Measurements from ENCODE around the gene UQCR11.

DNA sequence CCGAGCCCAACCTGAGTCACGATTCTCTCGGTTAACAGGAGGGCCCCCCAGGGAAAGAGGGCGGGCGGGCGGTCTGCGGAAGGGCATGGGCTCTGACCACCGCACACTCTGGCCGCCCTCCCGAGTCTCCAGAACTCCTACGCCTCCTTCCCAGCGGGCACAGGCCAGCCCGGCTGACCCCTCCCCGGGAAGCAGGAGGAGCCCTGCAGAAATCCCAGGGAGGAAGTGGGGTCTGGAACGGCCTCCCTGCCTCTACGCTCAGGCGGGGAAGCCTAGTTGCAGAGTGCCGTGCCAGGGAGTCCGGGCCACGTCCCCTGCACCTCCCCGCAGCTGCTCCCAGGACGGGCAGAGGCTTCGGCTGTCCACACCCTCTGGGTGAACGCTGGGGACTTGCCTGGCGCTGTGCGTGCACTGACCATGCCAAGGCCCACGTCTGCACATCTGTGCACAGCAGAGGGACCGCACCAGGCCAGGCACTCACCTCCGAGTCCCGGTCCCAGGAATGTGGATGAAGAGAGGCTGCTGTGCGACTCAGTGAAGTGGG is 26.4 kb upstream of the UQCR11 start:
- TF ChIP-seq, protein P1, sequence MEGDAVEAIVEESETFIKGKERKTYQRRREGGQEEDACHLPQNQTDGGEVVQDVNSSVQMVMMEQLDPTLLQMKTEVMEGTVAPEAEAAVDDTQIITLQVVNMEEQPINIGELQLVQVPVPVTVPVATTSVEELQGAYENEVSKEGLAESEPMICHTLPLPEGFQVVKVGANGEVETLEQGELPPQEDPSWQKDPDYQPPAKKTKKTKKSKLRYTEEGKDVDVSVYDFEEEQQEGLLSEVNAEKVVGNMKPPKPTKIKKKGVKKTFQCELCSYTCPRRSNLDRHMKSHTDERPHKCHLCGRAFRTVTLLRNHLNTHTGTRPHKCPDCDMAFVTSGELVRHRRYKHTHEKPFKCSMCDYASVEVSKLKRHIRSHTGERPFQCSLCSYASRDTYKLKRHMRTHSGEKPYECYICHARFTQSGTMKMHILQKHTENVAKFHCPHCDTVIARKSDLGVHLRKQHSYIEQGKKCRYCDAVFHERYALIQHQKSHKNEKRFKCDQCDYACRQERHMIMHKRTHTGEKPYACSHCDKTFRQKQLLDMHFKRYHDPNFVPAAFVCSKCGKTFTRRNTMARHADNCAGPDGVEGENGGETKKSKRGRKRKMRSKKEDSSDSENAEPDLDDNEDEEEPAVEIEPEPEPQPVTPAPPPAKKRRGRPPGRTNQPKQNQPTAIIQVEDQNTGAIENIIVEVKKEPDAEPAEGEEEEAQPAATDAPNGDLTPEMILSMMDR (conservative IDR thresholded peaks at IDR 0.05; ENCODE audit: low read depth, low read length), result no peak
- TF ChIP-seq CHD1 (IDR thresholded peaks at IDR 0.05; ENCODE audit: low read depth, low read length) (no peak), RAD21 (IDR thresholded peaks at IDR 0.05; ENCODE audit: low read length) (no peak), CEBPB (IDR thresholded peaks at IDR 0.05; ENCODE audit: low read depth, low read length) (no peak), POLR2A (IDR thresholded peaks at IDR 0.05; ENCODE audit: low read depth, low read length) (no peak), FOS (IDR thresholded peaks at IDR 0.05; ENCODE audit: low read depth, low read length) (no peak), MXI1 (IDR thresholded peaks at IDR 0.05; ENCODE audit: borderline replicate concordance, low read depth, low read length) (no peak), RFX5 (IDR thresholded peaks at IDR 0.05; ENCODE audit: low read depth, low read length) (no peak), NFE2L2 (IDR thresholded peaks at IDR 0.05; ENCODE audit: low read depth, low read length) (no peak), SMC3 (IDR thresholded peaks at IDR 0.05; ENCODE audit: low read depth, low read length) (no peak), MAZ (IDR thresholded peaks at IDR 0.05; ENCODE audit: borderline replicate concordance, low read depth, low read length) (no peak)
- TF ChIP-seq, protein P2, sequence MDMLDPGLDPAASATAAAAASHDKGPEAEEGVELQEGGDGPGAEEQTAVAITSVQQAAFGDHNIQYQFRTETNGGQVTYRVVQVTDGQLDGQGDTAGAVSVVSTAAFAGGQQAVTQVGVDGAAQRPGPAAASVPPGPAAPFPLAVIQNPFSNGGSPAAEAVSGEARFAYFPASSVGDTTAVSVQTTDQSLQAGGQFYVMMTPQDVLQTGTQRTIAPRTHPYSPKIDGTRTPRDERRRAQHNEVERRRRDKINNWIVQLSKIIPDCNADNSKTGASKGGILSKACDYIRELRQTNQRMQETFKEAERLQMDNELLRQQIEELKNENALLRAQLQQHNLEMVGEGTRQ (IDR thresholded peaks at IDR 0.05; ENCODE audit: low read depth, low read length), result no peak

All from IMR-90 (cell line).